Lung (tissue), 12 donors: Measurements from ENCODE around the gene TPX2. TPM values are rescaled to one million over a fixed set of nuclear protein-coding genes. Genes with fewer than 3 reads are reported as not detected.

Experiments used
- ATAC-seq: fragments of 200-7000 bp; cut with Tn5 transposase; one replicate; pipeline ENCODE4 v1.9.1; 2020; ENCODE audit warnings: moderate number of reproducible peaks; ENCODE audit not compliant: insufficient read depth, low FRiP score
- DNase-seq, 3 donors: peaks; one replicate each; pipeline ENCODE4 v3.0.0-alpha.2; 2013 to 2017
- H3K27ac ChIP-seq, 2 donors: one replicate each; pipeline ENCODE4 v1.5.1; 2013; ENCODE audit warnings: mild to moderate bottlenecking in 2 of 2, moderate library complexity in 2 of 2, control low read depth in 1 of 2, inconsistent platforms in 1 of 2, low read depth in 1 of 2, low read length in 1 of 2
- H3K27me3 ChIP-seq, 3 donors: one replicate each; pipeline ENCODE4 v1.5.1; 2013; ENCODE audit warnings: low read length in 2 of 3; ENCODE audit not compliant: control insufficient read depth in 3 of 3, insufficient read depth in 3 of 3
- H3K36me3 ChIP-seq, 4 donors: one replicate each; pipeline ENCODE4 v1.5.1; 2013; ENCODE audit warnings: low read length in 4 of 4, mild to moderate bottlenecking in 1 of 4, moderate library complexity in 1 of 4; ENCODE audit not compliant: control insufficient read depth in 4 of 4, insufficient read depth in 4 of 4
- H3K4me1 ChIP-seq, 5 donors: one replicate each; pipeline ENCODE4 v1.5.1; 2013; ENCODE audit warnings: low read length in 5 of 5, mild to moderate bottlenecking in 2 of 5, moderate library complexity in 1 of 5; ENCODE audit not compliant: control insufficient read depth in 5 of 5, insufficient read depth in 5 of 5
- H3K4me3 ChIP-seq: one replicate; pipeline ENCODE4 v1.5.1; 2013; ENCODE audit warnings: mild to moderate bottlenecking, control low read depth, moderate library complexity
- H3K9ac ChIP-seq, 2 donors: one replicate each; pipeline ENCODE4 v1.5.1; 2013; ENCODE audit warnings: low read length in 2 of 2, control low read depth in 1 of 2; ENCODE audit not compliant: insufficient read depth in 1 of 2
- H3K9me3 ChIP-seq, 4 donors: one replicate each; pipeline ENCODE4 v1.5.1; 2013; ENCODE audit warnings: low read length in 3 of 4, mild to moderate bottlenecking in 1 of 4, moderate library complexity in 1 of 4; ENCODE audit not compliant: control insufficient read depth in 4 of 4, insufficient read depth in 3 of 4
- CTCF ChIP-seq: IDR thresholded peaks from 2 replicates; pipeline ENCODE4 v1.5.1; 2012; ENCODE audit warnings: mild to moderate bottlenecking; ENCODE audit errors: control extremely low read depth, extremely low read depth
- WGBS, 2 donors: extraction: QIAGEN DNeasy Blood & Tissue Kit; methylation state at CpG; one replicate each; pipeline ENCODE4 v1.1.7; 2013; 5-methylcytosine and 5-hydroxymethylcytosine counted together
- polyA plus RNA-seq, 2 donors: library from polyadenylated mRNA; stranded (reverse); fragments of 200-250 nt; gene quantifications; one replicate each; pipeline ENCODE4 v1.2.1, GENCODE V29; 2013
- total RNA-seq, 2 donors: library from RNA; depleted of rRNA in 1 of 2; stranded (reverse); fragments of >200 nt in 1 of 2; gene quantifications; one replicate each; pipeline ENCODE4 v1.2.1, GENCODE V29; 2014 to 2021
- donor health status: control.
- donor health status: control.
- donor health status: Bipolar disorder and iron deficiency.
- donor health status: healthy.
- donor health status: DM: yes; HTN: yes; CAD: no.

The TPX2 gene
- total and polyA plus RNA-seq, 4 donors, result 1.6 to 6.5 (median 2.0) TPM

GRCh38 chr20:31731321-31731717 is 7.8 kb upstream of the TPX2 start:
- no peak for ATAC-seq
- no peaks in the 10 kb centered on the region for H3K36me3 ChIP-seq
- H3K4me3 ChIP-seq, result no peak overlapping the region
- no peaks in the 10 kb centered on the region for H3K4me1 ChIP-seq
- 85 to 91% methylated on average over 6 of the region's 6 CpGs for WGBS, 2 donors
- no peak for TF ChIP-seq CTCF
- no peak overlapping the region for H3K9ac ChIP-seq
- H3K27ac ChIP-seq, result no peak overlapping the region
- no peak for DNase-seq
- no peaks in the 10 kb centered on the region for H3K9me3 ChIP-seq
- H3K27me3 ChIP-seq, result no peaks in the 10 kb centered on the region

GRCh38 chr20:31739550-31739977 is 474 bp downstream of the TPX2 start:
- Histone ChIP-seq H3K9me3 (no peaks in the 10 kb centered on the region), H3K4me3 (peak overlapping the region; percentile 55), H3K36me3 (no peaks in the 10 kb centered on the region), H3K27me3 (no peaks in the 10 kb centered on the region), H3K27ac (no peak overlapping the region), H3K4me1 (peaks cover 0 to 14% (median 3%) of the 10 kb centered on the region in 5 donors), H3K9ac (peak overlapping the region; percentile 57 to 75)
- no peak for DNase-seq
- 1 to 2% methylated on average over 11 of the region's 11 CpGs for WGBS, 2 donors
- TF ChIP-seq CTCF, result no peak
- no peak for ATAC-seq

GRCh38 chr20:31740208-31740607 is 1.1 kb downstream of the TPX2 start:
- no peak for TF ChIP-seq CTCF
- Histone ChIP-seq H3K4me3 (no peak overlapping the region), H3K27ac (no peak overlapping the region), H3K9me3 (no peaks in the 10 kb centered on the region), H3K9ac (peak overlapping the region in 1 of 2 donors; percentile 75), H3K36me3 (no peaks in the 10 kb centered on the region), H3K27me3 (no peaks in the 10 kb centered on the region), H3K4me1 (peaks cover 0 to 14% (median 3%) of the 10 kb centered on the region in 5 donors)
- DNase-seq (peak in 1 of 3 donors; percentile 40), ATAC-seq (no peak)
- 3 to 11% methylated on average over 1 of the region's 1 CpG for WGBS, 2 donors

GRCh38 chr20:31740656-31741323 is 1.7 kb downstream of the TPX2 start:
- WGBS, 2 donors, result 75 to 83% methylated on average over 1 of the region's 1 CpG
- peak overlapping the region in 1 of 2 donors; percentile 75 for H3K9ac ChIP-seq

More at GRCh38 chr20:31740656-31741323, 1.7 kb downstream of the TPX2 start:
- H3K27me3 ChIP-seq, result no peaks in the 10 kb centered on the region
- TF ChIP-seq CTCF, result no peak
- ATAC-seq (no peak), DNase-seq (no peak)
- no peaks in the 10 kb centered on the region for H3K9me3 ChIP-seq
- no peaks in the 10 kb centered on the region for H3K36me3 ChIP-seq
- peaks cover 0 to 14% (median 7%) of the 10 kb centered on the region in 5 donors for H3K4me1 ChIP-seq
- no peak overlapping the region for H3K4me3 ChIP-seq
- H3K27ac ChIP-seq, result no peak overlapping the region
